HG03442 (cell line): Measurements from ENCODE around the gene CEP78.

ENCODE experiments used
- ATAC-seq: cut with Tn5 transposase; IDR thresholded peaks from one replicate; pipeline ENCODE4 v1.9.1; 2021; ENCODE audit warnings: mild to moderate bottlenecking, moderate library complexity; ENCODE audit not compliant: unreplicated experiment

The CEP78 gene

DNA sequence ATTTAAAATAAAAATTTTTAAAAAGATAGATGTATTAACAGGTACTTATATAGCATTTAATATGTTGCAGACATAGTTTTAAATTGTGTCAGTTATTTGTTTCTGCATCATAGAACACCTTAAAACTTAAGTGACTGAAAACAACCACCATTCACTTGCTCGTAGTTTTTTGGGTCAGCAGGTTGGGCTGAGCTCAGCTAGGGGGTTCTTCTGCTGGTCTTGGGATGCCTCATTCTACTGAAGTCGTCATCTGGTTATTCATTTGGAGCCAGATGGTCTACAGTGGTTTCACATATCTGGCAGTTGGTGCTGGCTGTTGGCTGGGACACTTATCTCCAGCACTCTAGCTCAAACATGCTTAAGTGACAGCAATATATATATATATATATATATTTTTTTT, 90.7 kb downstream of the CEP78 start:
- ATAC-seq: no peak
